CD4-positive, alpha-beta T cell treated with Interleukin-10 for 1 hour (primary cell): Measurements from ENCODE around the gene SHROOM3.
"Not testable (repeated sequence)": the region's sequence is repeated elsewhere in the genome, so short reads cannot be mapped to it uniquely, and the experiment has no call there.

Experiments used
- DNase-seq: peaks from one replicate; pipeline ENCODE4 v3.0.0-alpha.2; 2020

Gene SHROOM3

DNA sequence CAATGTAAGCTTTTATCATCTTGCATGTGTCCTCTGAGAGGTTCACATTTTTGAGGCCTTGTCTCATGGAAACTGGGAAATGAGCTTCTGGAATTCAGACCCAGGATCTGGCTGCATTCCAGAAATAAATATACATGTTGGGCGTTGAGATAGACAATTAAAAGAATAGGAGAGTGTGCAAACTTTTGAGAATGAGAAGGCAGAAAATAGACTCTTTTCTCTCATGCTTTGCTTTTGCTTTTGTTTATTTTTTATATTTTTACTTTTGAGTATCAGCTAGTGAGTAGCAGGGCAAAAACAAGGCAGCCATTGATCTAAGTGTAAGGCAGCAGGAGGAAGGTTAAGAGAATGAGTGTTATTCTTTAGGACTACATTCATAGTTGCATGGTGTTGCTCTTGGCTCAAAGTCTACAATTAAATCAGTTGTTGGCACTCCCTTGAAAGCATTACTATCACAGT, 12.4 kb downstream of the SHROOM3 start:
- DNase-seq = no peak

DNA sequence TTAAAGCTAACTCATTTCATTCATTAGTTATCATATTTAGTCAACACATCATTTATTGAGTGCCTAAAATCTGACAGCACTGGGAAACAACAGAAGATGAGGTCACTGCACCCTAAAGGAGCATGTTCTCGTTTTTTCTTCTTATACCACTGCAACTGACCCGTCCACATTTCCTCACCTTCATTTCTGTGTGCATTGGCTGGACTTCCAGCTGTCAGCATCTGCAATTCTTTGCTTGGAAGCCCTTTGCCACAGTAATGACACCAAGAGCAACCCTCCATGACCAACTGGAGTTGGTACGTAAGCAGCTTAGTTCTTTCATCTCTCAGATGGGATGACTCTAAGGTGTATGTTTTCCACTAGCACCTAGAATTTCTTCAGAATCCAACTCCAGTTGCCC, 13.2 kb downstream of the SHROOM3 start:
- DNase-seq = no peak

DNA sequence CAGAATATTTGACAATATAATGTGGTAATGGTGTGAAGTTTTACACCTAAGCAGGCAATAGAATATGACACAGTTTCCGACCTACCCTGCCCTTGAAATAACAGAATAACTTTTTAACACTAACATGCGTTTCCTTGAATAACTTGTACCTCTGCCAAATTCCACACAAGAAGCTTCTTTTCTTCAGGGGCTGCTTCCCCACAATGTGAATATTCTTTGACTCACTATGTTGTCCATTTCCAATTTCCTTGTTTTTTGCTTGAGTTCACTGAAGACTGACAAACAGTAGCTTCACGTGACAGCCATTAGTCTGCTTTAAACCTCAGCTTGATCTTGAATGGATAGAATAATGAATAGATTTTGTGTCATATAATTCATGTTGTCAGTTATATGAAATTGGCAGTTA, 14.3 kb downstream of the SHROOM3 start:
- no peak for DNase-seq

GRCh38 chr4:76449833-76450232, 14.8 kb downstream of the SHROOM3 start:
- DNase-seq = no peak

DNA sequence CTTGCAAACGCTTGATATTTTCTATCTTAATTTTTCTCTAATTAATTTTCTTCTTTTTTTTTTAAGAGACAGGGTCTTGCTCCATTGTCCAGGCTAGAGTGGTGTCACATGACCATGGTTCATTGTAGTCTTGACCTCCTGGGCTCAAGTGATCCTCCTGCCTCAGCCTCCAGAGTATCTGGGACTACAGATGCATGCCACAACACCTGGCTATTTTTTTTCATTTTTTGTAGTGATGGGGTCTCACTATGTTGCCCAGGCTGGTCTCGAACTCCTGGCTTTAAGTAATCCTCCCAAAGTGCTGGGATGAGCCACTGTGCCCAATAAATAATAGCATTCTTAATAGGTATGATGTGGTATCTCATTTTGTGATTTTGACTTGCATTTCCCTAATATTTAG, 18.2 kb downstream of the SHROOM3 start:
- no peak for DNase-seq

- not testable (repeated sequence) for DNase-seq
Observed at GRCh38 chr4:76454073-76454472, 19.0 kb downstream of the SHROOM3 start.

DNA sequence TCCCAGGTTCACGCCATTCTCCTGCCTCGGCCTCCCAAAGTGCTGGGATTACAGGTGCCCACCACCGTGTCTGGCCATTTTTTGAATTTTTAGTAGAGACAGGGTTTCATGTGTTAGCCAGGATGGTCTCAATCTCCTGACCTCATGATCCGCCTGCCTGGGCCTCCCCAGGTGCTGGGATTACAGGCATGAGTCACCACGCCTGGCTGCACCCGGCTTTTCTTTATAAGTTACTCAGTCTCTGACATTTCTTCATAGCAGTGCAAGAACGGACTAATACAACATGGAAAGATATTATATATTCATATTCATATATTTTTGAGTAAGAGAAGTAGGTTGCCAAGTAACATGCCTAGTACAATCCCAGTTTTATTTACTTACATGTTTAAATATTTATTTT, 22.9 kb downstream of the SHROOM3 start:
- DNase-seq = no peak

GRCh38 chr4:76458297-76458696, 23.3 kb downstream of the SHROOM3 start:
- DNase-seq = no peak

DNA sequence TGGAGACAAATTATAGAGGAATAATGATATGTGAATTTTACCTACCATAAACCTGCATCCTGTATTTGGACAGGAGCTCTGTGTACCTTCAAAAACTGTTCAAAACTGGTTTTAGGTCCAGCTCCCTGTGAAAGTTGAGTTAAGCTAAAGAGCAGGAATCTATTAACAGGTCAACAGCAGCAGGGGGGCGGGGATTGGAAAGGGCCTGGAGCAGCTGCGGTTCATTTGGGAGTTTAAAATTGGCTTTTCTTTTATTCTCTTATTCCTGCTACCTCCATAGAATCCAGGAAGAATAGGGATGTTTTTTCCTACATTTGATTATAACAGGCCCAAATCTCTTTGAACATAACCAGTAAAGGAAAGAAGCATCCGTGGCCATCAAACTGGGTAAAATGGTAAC, 23.8 kb downstream of the SHROOM3 start:
- DNase-seq = no peak

DNA sequence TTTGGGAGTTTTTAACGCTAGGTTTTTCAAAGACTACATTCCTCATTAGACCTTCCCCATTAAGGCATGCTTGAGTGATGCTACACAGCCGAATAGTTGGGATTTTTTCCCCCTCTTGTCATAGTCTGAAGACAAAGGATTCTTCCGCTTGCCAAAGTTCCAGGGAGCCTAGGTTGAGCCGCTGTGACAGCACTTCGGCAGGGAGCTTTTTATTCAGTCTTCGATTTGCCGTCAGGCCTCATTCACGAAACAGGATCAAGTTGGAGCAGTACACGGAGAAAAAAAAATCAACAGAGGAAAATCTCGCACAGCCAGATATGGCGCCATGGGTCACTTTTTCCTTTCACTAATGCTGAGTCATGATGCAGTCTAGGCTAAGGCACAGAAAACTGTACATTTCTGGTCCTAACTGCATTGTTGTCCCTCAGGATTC, 24.3 kb downstream of the SHROOM3 start:
- no peak for DNase-seq

DNA sequence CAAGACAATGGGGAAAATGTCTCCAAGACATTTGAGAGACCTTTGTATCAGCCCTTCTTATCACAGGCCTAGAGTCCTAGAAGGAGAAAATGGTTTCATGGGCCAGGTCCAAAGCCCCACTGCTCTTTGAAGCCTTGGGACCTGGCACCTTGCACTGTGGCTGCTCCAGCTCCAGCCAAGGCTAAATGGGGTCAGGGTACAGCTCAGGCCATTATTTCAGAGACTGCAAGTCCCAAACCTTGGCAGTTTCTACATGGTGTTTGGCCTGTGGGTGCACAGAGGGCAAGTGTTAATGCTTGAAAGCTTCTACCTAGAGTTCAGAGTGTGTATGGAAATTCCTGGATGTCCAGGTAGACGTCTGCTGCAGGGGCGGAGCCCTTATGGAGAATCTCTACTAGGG, 28.5 kb downstream of the SHROOM3 start:
- DNase-seq = no peak

DNA sequence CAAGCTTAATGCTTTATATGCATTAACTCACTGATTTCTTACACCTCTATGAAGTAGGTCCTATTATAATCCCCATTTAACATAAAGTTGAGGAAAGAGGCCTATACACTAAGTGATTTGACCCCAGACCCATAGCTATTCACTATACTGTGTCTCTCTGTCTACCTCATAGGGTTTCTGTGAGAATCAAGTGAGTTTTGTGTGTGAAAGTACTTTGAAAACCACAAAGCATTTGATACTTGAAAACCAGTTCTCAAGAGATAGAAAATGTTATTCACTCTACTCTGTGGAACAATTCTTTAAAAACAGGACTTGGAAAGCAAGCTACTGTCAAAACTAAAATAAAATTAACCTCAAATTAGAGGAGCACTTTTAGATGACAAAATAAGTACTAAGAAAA, 35.0 kb downstream of the SHROOM3 start:
- DNase-seq = no peak

- no peak for DNase-seq
Observed at GRCh38 chr4:76470532-76470931, 35.5 kb downstream of the SHROOM3 start.

DNA sequence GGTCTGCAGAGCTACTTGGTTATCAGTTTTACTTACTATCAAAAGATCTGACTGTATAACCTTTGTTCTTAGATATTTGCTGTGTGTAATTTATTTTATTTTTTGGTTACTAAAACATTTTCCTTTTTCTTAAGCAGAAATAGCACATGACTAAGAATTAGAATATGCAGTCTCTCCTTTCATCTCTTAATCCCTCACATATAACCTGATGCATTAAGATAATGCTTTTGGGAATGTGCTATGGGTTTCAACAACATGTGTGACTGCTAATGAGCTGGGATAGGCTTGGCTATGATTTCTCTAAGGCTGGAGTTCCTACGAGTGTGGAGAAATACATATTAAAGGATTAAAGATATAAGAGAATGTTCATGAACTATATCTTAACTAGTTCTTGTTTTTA, 41.5 kb downstream of the SHROOM3 start:
- DNase-seq = no peak

GRCh38 chr4:76484654-76485053, 49.6 kb downstream of the SHROOM3 start:
- DNase-seq = no peak

DNA sequence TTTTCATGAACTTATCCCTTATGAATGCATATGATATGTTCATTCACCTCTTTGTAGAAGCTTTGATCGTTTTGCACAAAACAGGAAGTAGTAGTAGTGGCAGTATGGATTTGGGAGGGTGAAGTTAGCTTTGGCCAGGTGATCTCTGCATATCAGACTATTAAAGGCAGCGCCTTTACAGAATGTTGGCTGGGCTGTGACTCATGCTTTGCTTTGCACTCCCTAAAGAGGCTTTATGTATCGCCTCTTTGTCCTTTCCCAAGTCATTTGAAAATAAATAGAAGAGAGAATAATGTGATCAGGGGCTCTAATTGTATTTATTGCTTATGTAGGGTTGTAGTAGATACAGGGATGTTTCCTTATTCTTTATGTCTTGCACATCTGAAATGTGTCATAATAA, 50.4 kb downstream of the SHROOM3 start:
- no peak for DNase-seq

GRCh38 chr4:76486588-76487276, 51.7 kb downstream of the SHROOM3 start:
- DNase-seq = no peak

DNA sequence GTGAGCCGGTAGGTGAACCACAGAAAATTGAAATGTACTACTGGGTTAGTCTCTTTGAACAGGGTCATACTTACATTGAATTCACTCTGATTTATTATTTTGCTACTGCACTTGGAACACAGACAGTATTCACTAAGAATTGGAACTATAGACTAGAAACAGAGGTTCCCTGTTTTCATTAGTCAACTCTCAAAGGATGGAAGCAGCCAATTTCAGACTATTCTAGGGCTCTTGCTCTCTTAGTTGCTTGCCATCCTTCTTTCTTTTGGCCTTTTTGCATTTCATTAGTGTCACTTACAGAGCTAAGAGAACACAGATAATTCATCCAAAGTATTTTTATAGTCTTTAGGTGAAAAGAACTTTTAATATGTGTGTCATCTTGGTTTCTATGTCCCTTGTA, 52.6 kb downstream of the SHROOM3 start:
- DNase-seq = no peak

- DNase-seq = no peak
Observed at GRCh38 chr4:76488455-76488854, 53.4 kb downstream of the SHROOM3 start.

GRCh38 chr4:76488888-76489685, 54.1 kb downstream of the SHROOM3 start:
- DNase-seq = no peak

DNA sequence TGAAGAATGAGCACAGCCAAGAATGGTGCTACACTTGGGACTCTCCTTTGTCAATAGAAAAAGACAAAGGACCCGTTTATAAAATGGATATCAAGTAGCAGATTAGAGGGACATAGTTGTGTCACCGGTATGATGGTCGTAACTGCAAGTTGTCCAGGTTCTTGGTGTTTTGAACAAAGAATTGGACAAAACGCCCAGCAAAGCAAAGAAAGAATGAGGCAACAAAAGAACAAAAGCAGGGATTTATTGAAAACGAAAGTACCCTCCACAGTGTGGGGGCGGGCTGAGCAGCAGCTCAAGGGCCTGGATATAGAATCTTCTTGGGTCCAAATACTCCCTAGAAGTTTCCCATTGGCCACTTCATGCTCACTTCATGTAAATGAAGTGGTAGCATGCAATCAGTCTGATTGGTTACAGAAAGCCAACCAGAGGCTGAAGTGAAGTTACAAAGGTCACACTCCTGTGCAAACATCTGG, 54.7 kb downstream of the SHROOM3 start:
- DNase-seq = no peak

GRCh38 chr4:76492055-76492454, 57.0 kb downstream of the SHROOM3 start:
- DNase-seq = no peak

DNA sequence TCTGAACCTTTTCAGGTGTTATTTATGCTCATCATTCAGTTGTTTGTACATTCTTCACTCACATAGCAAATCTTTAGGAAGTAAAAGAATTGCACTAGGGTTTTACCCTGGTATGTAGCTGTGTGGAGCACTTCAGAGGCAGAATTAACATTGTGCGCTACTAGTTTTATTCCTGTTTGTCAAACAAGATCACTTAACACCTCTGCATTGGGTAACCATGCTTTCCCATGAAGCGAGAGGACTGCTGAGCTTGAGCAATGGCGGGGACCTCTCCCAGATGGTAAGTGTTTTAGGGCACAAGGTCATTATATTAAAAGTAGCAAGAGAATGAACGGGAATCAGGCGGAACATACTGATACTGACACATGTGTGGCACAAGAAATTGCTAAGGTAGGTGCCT, 59.2 kb downstream of the SHROOM3 start:
- DNase-seq = no peak

DNA sequence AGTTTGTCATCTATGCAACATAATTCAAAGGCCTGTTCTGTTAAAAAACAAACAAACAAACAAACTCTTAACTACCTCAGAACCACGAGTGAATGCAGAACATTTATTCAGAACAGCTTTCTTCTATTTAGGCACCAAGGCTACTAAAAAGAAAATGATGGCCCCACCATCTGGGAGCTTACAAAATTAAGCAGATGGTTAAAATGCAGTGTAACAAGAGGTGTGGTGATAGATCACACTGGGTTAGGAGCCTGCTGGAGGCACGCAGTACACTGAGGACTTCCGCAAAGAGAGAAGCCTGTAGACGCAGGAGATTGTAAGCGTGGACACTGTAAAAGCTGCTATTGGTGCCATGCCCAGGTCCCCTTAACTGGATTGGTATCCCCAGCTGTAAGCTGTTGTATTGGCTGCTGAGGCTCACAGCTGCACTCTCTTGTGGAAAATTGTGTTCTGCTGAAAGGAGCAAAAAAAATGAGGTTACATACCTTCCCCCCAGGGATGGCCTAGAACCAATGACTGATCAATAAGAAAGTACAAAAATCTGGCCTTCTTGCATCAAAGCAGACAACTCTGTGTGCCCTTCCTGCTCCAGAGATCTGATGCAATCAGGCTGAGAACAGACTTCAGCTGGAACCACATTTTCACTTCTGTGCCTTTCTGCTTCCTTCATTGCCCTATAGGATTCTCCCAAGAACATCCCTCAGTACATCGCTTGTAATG, 60.0 kb downstream of the SHROOM3 start:
- no peak for DNase-seq
